ENCODE results near the gene GRB10.
A peak's percentile ranks its signal among the peaks of the same experiment; 100 is the strongest.
"Not testable (repeated sequence)": the region's sequence is repeated elsewhere in the genome, so short reads cannot be mapped to it uniquely, and the experiment has no call there.

GRB10 gene

GRCh38 chr7:50591098-50591479 lies 191.6 kb downstream of the GRB10 start:
- no peak for TF ChIP-seq CTCF (IDR thresholded peaks at IDR 0.05; ENCODE audit: low read depth, low read length, missing control alignments)

GRCh38 chr7:50590535-50590934 lies 192.2 kb downstream of the GRB10 start:
- DNase-seq (ENCODE audit: low read depth) = no peak
- no peak for TF ChIP-seq CTCF (IDR thresholded peaks at IDR 0.05; ENCODE audit: low read depth, low read length, missing control alignments)

More at GRCh38 chr7:50591098-50591479, 191.6 kb downstream of the GRB10 start:
- DNase-seq (ENCODE audit: low read depth) = no peak
- H3K4me3 ChIP-seq (ENCODE audit: low read depth, low read length) = no peak overlapping the region

GRCh38 chr7:50589364-50589763 lies 193.3 kb downstream of the GRB10 start:
- DNase-seq (ENCODE audit: low read depth) = no peak
- no peak for TF ChIP-seq CTCF (IDR thresholded peaks at IDR 0.05; ENCODE audit: low read depth, low read length, missing control alignments)
- no peak overlapping the region for H3K4me3 ChIP-seq (ENCODE audit: low read depth, low read length)

More at GRCh38 chr7:50590535-50590934, 192.2 kb downstream of the GRB10 start:
- no peak overlapping the region for H3K4me3 ChIP-seq (ENCODE audit: low read depth, low read length)

- peak; percentile 31 for TF ChIP-seq CTCF (IDR thresholded peaks at IDR 0.05; ENCODE audit: low read depth, low read length, missing control alignments)
- DNase-seq (ENCODE audit: low read depth) = no peak
- no peak overlapping the region for H3K4me3 ChIP-seq (ENCODE audit: low read depth, low read length)
Observed at GRCh38 chr7:50588937-50589336, 193.8 kb downstream of the GRB10 start.

- no peak overlapping the region for H3K4me3 ChIP-seq (ENCODE audit: low read depth, low read length)
- DNase-seq (ENCODE audit: low read depth) = no peak
- no peak for TF ChIP-seq CTCF (IDR thresholded peaks at IDR 0.05; ENCODE audit: low read depth, low read length, missing control alignments)
Observed at GRCh38 chr7:50587737-50588136, 195.0 kb downstream of the GRB10 start.

- TF ChIP-seq CTCF (IDR thresholded peaks at IDR 0.05; ENCODE audit: low read depth, low read length, missing control alignments) = no peak
- no peak for DNase-seq (ENCODE audit: low read depth)
- no peak overlapping the region for H3K4me3 ChIP-seq (ENCODE audit: low read depth, low read length)
Observed at GRCh38 chr7:50584793-50585408, 197.8 kb downstream of the GRB10 start.

GRCh38 chr7:50584386-50584785 lies 198.3 kb downstream of the GRB10 start:
- DNase-seq (ENCODE audit: low read depth) = no peak
- H3K4me3 ChIP-seq (ENCODE audit: low read depth, low read length) = no peak overlapping the region
- no peak for TF ChIP-seq CTCF (IDR thresholded peaks at IDR 0.05; ENCODE audit: low read depth, low read length, missing control alignments)

- not testable (repeated sequence) for H3K4me3 ChIP-seq (ENCODE audit: low read depth, low read length); DNase-seq (ENCODE audit: low read depth)
Observed at GRCh38 chr7:50583295-50583694, 199.4 kb downstream of the GRB10 start.

GRCh38 chr7:50582271-50582670 lies 200.4 kb downstream of the GRB10 start:
- H3K4me3 ChIP-seq (ENCODE audit: low read depth, low read length); DNase-seq (ENCODE audit: low read depth): not testable (repeated sequence)

GRCh38 chr7:50580666-50581065 lies 202.0 kb downstream of the GRB10 start:
- H3K4me3 ChIP-seq (ENCODE audit: low read depth, low read length); DNase-seq (ENCODE audit: low read depth): not testable (repeated sequence)

Data from GM12864 (cell line).